AG08396 (cell line): ENCODE results near the gene WNT8B.

ENCODE experiments used
- DNase-seq: peaks from one replicate; pipeline ENCODE4 v3.0.0; 2012; ENCODE audit warnings: low spot score, mixed read lengths

Gene WNT8B

GRCh38 chr10:100483876-100484666 is 21.3 kb downstream of the WNT8B start:
- DNase-seq: no peak

DNA sequence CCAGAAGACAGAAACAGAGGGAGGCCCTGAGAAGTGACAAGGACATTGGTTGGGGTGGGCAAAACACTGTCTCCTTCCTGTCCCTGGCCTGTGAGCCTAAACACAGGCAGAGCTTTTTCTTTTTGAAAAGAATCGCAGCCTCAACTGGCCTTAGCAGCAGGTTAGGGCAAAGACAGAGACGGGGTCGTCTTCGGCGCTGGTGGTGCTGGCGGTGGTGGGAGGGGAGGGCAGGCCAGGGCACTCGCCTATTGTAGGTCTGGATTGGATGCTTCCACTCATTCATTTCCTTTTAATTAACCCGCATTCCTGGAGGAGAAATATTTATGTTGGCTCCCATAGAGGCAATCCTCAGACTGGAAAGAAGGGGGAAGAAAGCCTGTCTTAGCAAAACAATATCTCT is 22.6 kb downstream of the WNT8B start:
- no peak for DNase-seq

GRCh38 chr10:100485801-100486495 is 23.1 kb downstream of the WNT8B start:
- no peak for DNase-seq

DNA sequence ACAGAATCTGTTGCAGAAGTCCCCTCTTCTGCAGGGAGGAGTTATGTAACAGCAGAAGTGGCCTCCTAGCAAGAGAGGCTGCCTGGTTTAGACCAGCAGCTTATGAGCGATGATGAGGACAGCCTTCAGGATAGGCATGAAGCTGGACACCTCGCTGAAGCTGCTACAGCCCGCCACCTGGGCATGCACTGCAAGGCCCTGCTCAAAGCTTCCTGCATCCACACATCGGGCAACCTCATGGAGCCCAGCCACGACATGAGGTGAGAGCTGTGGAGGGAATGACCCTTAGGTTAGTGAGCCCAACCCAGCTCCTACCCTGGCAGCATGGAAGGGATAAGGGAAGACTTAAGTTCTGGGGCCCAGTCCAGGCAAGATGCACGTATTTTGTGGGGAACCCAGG is 24.7 kb downstream of the WNT8B start:
- no peak for DNase-seq

DNA sequence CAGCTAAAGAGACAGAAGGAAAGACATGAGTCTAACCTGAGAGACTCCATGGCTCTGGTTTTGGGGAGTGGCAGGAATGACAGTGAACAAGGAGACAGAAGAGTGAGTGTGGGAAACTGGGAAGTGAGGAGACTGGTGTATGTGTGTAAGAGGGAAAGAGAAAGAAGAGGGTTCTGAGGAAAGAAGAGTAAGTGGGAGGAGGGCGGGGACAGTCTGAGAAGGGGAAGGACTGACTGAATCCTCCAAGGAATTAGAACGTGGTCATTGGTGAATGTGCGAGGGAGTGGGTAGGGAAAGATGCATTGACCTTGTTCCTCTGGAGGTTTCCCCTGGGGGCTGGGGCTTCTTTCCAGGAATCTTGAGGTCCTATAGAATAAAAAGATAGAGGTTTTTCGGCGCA is 26.6 kb downstream of the WNT8B start:
- no peak for DNase-seq

GRCh38 chr10:100490531-100490930 is 27.7 kb downstream of the WNT8B start:
- no peak for DNase-seq

- no peak for DNase-seq
Measured at GRCh38 chr10:100496567-100496966, 33.8 kb downstream of the WNT8B start.

GRCh38 chr10:100498059-100498458 is 35.2 kb downstream of the WNT8B start:
- no peak for DNase-seq

GRCh38 chr10:100501423-100501822 is 38.6 kb downstream of the WNT8B start:
- DNase-seq: no peak

GRCh38 chr10:100502926-100503494 is 40.2 kb downstream of the WNT8B start:
- DNase-seq: no peak

- no peak for DNase-seq
Measured at GRCh38 chr10:100504096-100504495, 41.3 kb downstream of the WNT8B start.

DNA sequence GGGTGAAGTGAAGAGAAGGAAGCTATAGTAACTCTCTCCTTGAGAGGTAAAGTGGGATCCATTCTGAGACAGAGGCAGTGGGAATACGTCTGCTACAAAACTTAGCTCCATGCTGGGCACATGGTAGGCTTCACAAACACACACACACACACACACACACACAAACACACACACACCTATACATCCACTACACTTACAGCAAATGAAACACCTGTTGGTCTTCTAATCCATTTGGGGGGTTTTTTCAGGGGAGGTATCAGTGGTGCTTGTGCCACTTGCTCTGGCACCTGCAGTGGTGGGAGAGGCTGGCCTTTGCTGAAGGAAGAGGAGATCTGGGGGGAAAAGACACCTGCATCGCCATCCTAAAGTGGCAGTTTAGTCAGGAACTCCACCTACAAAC is 42.4 kb downstream of the WNT8B start:
- DNase-seq: no peak

DNA sequence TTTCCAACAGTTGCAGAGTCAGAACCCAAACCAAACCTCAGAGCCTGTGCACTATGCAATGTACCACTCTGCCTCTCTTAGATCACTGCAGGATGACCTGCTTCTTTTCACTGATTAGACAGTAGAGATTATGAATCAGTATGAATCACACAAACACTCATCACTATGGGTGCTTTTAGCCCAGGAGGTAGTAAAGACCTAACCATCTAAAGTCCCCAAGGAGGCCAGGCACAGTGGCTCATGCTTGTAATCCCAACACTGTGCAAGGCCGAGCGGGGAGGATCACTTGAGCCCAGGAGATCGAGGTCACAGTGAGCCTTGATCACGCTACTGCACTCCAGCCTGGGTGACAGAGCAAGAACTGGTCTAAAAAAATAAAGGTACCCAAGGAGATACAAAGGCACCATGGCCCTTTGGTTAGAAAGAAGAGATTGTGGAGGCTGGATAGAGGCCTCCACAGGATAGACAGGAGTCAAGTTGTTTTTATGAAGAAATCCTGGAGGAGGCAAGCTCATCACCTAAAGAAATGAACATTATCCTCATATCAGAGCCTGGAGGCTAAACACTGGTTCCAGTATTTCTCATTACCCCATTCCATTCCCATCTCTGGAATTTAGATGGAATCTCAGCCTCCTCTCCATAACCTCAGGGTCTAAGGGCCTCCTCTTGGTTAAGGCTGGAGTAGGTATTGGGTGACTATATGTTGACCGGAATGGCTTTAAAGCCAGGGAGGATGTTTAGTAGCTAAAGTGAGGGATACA is 44.0 kb downstream of the WNT8B start:
- peak; percentile 42 for DNase-seq

GRCh38 chr10:100507357-100507732 is 44.5 kb downstream of the WNT8B start:
- no peak for DNase-seq

- no peak for DNase-seq
Measured at GRCh38 chr10:100508266-100508665, 45.5 kb downstream of the WNT8B start.

DNA sequence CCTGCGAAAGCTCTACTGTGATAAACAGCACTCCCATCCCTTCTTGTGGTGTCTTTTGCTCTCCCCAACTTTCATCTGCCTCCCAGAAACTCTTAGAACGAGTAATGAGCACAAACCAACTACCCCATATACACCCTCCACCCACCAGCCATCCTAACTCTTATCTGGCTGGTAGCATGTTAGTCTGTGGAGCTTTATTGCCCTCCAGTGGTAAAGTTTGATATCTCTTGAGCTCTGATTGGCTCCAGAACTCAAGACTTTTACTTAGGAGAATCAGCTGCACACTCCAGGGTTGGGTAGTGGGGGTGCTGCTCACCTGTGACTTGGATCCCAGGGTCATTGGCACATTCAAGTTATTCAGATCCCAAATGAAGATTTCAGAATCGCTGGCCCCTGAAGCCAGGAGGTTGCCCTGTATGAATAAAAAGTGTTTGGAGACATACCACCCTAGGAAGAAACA is 45.9 kb downstream of the WNT8B start:
- DNase-seq: peak; percentile 64

- no peak for DNase-seq
Measured at GRCh38 chr10:100509241-100509840, 46.5 kb downstream of the WNT8B start.

DNA sequence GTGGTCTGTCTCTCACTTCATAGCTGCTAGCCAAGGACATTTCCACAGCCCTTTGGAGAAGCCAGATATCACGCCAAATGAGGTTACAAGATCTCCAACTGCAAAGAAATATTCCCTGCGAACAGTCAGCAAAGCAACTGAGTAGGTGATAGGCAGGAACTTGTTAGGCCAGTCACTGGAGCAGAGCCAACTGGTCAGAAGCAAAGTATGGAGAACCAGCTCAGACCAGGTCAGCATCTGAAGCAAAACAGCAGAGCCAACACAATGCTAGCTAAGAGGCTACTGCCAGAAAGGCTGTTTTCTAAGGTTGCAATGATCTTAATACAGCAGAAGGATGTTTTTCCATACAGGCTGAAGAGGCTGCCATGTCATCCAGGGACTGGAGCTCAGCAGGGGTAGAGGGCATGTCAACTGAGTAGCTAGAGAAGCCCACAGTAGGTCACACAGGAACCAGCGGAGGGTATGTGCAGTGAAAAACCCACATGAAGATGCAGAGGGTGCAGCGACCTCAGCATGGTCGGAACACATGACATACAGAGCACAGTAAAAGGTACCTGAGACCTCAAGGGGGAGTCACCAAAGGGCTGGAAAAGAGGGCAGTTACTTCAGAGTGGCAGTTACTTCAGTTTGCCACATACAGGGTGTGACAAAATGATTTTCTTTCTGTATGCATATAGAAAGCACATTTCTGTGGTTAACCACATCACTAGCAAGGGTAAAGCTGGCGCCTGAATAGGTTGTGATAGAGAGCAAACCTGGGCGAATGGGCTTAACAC is 47.9 kb downstream of the WNT8B start:
- DNase-seq: no peak

DNA sequence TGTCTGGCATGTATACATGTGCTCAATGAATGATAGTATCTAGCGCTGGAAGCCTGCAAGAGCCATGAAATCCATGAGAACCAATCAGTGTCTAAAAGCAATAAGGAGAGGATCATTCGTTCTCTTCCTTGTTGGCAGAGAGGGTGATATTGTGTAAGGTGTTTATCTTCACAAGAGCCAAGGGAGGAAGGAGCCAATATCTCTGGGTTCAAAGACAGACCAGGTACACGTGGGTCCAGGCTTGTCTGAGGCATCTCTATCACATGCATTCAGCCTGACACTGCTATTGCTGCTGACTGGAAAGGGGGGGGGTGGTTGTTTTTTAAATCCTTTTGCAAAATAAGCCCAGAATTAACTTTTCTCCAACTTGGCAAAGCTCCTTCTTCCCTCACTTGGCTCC is 52.8 kb downstream of the WNT8B start:
- DNase-seq: no peak

DNA sequence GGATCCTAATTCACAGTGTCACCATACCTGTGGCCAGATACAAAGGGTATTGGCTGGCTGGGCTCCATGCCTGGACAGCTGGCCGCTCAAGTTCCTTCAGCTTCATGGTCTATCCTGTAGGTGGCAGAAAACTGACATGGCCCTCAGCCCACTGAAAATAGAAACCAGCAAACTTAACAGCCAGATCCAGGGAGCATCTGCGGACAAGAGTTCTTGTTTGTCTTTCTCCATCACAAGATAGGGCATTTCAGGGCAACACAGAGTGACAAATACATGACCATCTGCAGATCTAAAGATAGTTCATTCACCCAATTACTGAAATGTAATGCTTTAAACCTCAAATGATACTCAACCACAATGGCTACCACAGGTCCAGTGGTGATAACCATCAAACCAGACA is 54.0 kb downstream of the WNT8B start:
- DNase-seq: no peak

DNA sequence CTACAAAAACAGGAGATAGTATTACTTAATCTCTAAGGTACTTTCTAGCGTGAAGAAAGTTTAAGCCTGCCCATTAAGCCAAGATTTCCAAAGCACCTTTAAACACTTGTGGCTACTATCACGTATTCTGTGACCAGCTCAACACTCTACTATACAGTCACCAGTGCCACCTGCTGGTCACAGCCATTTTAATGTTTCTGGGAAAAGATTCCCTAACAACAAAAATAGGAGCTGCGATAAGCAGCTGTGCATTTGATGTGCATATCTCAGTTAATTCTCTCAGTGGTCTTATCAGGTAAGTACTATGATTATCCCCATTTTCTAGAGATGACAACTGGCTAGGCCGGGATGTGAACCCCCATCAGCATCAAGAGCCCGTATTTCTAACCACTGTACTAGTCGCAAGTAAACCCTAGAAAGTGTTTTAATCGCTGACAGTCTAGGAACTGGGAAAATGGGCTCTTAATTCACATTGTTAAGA is 56.0 kb downstream of the WNT8B start:
- peak; percentile 74 for DNase-seq
